Measurements from ENCODE around the gene SPATA31D3. TPM values are rescaled to one million over a fixed set of nuclear protein-coding genes. Genes with fewer than 3 reads are reported as not detected.

Gene SPATA31D3
- total RNA-seq, 1 experiment from 2014 or later = not detected

- H3K14ac ChIP-seq (ENCODE audit: insufficient read depth, low read length) = no peak overlapping the region
- WGBS (ENCODE audit: extremely low coverage, insufficient read length, low lambda C conversion rate) = no CpG with 5 or more reads among the region's 3 CpGs
These were observed 40.7 kb upstream of the SPATA31D3 start for GRCh38 chr9:81902626-81903025.

More at GRCh38 chr9:81902626-81903025, 40.7 kb upstream of the SPATA31D3 start:
- H2BK12ac ChIP-seq (ENCODE audit: insufficient read length, low read depth, low read length) = no peak overlapping the region
- H3K9ac ChIP-seq (ENCODE audit: extremely low read depth, insufficient read length, low read length) = no peak overlapping the region
- H3K79me2 ChIP-seq (ENCODE audit: insufficient read depth, low read length) = no peaks in the 10 kb centered on the region
- no peak for DNase-seq
- no peak overlapping the region for H3K4me2 ChIP-seq (ENCODE audit: insufficient read depth, insufficient read length, low read length)
- no peak overlapping the region for H2BK15ac ChIP-seq (ENCODE audit: low read depth, low read length)
- no peaks in the 10 kb centered on the region; the same call in 1 of the 2 replicates for H3K4me1 ChIP-seq (ENCODE audit: insufficient read depth, low read length)
- no peak overlapping the region for H3K4me3 Mint-ChIP-seq
- H2BK20ac ChIP-seq (ENCODE audit: low read depth, low read length, poor library complexity, severe bottlenecking) = no peak overlapping the region
- H3K9me3 Mint-ChIP-seq = no peaks in the 10 kb centered on the region
- no peaks in the 10 kb centered on the region for H3K9me3 ChIP-seq (ENCODE audit: control insufficient read depth, low read depth, low read length)
- H2AK5ac ChIP-seq (ENCODE audit: insufficient read length, low read length) = no peak overlapping the region
- no peak overlapping the region for H4K91ac ChIP-seq (ENCODE audit: insufficient read length, low read depth, low read length)
- no peak overlapping the region for H3K18ac ChIP-seq (ENCODE audit: insufficient read length, low read depth, low read length)
- no peak overlapping the region for H3K27ac Mint-ChIP-seq
- no peak overlapping the region for H3K56ac ChIP-seq (ENCODE audit: insufficient read length, low read depth, low read length)
- H3T11ph ChIP-seq (ENCODE audit: low read length) = no peak overlapping the region
- H3K27ac ChIP-seq (ENCODE audit: insufficient read length, low read depth, low read length) = no peak overlapping the region
- H3K36me3 Mint-ChIP-seq (ENCODE audit: insufficient read depth in 1 of 3, low read depth in 3 of 3) = no peaks in the 10 kb centered on the region
- TF ChIP-seq CTCF (conservative IDR thresholded peaks at IDR 0.05) = no peak
- no peaks in the 10 kb centered on the region for H3K27me3 Mint-ChIP-seq (ENCODE audit: low read depth)
- no peaks in the 10 kb centered on the region for H3K27me3 ChIP-seq (ENCODE audit: insufficient read depth, low read length)
- no peak overlapping the region for H3K23ac ChIP-seq (ENCODE audit: insufficient read length, low read depth, low read length)
- no peaks in the 10 kb centered on the region for H3K79me1 ChIP-seq (ENCODE audit: insufficient read depth, low read depth, low read length, poor library complexity, severe bottlenecking)
- H3K4me1 Mint-ChIP-seq = peaks cover 6 to 12% of the 10 kb centered on the region in 2 experiments; a peak in 2 of 4 replicates
- H2BK5ac ChIP-seq (ENCODE audit: insufficient read length, low read length) = no peak overlapping the region
- no peaks in the 10 kb centered on the region for H3K23me2 ChIP-seq (ENCODE audit: insufficient read length, low read depth, low read length, poor library complexity, severe bottlenecking)
- H4K5ac ChIP-seq (ENCODE audit: insufficient read length, low read depth, low read length) = no peak overlapping the region
- no peak overlapping the region for H3K4ac ChIP-seq (ENCODE audit: low read depth, low read length)
- no peak overlapping the region for H4K8ac ChIP-seq (replicated peaks; ENCODE audit: insufficient read length, low read depth, low read length)
- no peaks in the 10 kb centered on the region for H4K20me1 ChIP-seq (ENCODE audit: control insufficient read depth, insufficient read depth, insufficient read length)
- H2BK120ac ChIP-seq (ENCODE audit: low read depth, low read length, poor library complexity, severe bottlenecking) = no peak overlapping the region
- no peak overlapping the region for H2AFZ ChIP-seq (ENCODE audit: low read length)

All from H9 (cell line).